Camera-type eye (tissue), 1 donor: ENCODE measurements around the gene COL6A6. TPM values are rescaled to one million over a fixed set of nuclear protein-coding genes. Genes with fewer than 3 reads are reported as not detected.

Experiments used
- total RNA-seq: library from RNA; depleted of rRNA; stranded (reverse); fragments of >200 nt; gene quantifications from one replicate; pipeline ENCODE4 v1.2.3, GENCODE V29; 2014

Gene COL6A6, protein sequence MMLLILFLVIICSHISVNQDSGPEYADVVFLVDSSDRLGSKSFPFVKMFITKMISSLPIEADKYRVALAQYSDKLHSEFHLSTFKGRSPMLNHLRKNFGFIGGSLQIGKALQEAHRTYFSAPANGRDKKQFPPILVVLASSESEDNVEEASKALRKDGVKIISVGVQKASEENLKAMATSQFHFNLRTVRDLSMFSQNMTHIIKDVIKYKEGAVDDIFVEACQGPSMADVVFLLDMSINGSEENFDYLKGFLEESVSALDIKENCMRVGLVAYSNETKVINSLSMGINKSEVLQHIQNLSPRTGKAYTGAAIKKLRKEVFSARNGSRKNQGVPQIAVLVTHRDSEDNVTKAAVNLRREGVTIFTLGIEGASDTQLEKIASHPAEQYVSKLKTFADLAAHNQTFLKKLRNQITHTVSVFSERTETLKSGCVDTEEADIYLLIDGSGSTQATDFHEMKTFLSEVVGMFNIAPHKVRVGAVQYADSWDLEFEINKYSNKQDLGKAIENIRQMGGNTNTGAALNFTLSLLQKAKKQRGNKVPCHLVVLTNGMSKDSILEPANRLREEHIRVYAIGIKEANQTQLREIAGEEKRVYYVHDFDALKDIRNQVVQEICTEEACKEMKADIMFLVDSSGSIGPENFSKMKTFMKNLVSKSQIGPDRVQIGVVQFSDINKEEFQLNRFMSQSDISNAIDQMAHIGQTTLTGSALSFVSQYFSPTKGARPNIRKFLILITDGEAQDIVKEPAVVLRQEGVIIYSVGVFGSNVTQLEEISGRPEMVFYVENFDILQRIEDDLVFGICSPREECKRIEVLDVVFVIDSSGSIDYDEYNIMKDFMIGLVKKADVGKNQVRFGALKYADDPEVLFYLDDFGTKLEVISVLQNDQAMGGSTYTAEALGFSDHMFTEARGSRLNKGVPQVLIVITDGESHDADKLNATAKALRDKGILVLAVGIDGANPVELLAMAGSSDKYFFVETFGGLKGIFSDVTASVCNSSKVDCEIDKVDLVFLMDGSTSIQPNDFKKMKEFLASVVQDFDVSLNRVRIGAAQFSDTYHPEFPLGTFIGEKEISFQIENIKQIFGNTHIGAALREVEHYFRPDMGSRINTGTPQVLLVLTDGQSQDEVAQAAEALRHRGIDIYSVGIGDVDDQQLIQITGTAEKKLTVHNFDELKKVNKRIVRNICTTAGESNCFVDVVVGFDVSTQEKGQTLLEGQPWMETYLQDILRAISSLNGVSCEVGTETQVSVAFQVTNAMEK (N-terminal part only)
- total RNA-seq = 41.2 TPM

DNA sequence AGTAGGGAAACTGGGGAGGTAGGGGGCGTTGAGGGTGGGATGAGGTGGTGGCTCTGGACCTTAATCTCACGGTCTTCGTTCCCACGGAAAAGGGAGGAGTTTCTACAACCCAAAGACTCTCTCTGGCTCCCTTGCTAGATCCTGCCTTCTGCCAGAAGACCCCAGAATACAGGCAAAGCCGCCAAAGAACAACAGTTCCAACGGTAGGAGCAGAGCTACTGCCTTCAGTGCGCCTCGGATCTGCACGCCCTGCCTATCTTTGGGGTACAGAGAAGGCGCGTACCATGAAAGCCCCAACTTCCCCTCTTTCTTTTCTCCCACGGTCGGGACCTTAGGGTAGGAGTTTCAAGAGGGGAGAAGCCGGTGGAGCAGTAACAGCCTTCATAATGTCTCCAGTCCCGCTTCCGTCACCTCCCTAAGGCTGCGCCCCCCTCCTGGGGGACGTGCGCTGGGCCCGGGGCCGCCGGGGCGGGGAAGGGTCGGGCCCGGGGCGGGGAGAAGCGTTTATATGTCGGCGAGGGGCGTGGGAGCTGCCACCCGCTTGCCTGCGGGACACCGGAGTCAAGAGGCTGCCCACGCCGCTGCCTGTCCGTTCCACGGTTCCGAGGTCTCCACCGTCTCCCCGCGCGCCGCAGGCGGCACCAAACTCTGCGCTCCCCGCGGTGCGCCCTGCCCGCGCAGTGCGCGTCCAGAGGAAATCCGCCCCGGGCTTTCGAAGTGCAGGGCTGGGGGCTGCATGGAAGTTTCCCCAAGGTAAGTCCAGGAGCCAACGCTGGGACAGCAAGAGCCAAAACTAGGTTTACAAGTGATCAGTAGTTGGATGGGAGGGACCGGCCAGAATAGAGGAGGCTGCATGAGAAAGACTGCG, at the start of gene COL6A6:
Gene COL6A6, plus strand, starts transcription at position 533 of the 868 bp plus-strand sequence. CDS start 43,188 bp downstream, outside the sequence.

Other genes with a start within 250 kb of the COL6A6 start
- 0.16 TPM for gene COL6A5, start 171.5 kb upstream of the COL6A6 start, total RNA-seq
- 52.3 TPM for gene PIK3R4, start 229.7 kb downstream of the COL6A6 start, total RNA-seq